Right kidney (tissue), 1 donor: ENCODE measurements around the gene M1AP.
"Not testable (repeated sequence)": the region's sequence is repeated elsewhere in the genome, so short reads cannot be mapped to it uniquely, and the experiment has no call there.

Source experiments
- DNase-seq: peaks from one replicate; pipeline ENCODE4 v3.0.0-alpha.2; 2016

Gene M1AP

GRCh38 chr2:74653985-74654882 lies 6.1 kb upstream of the M1AP start, which contains the start of gene SEMA4F:
Gene SEMA4F (plus strand): TSS chr2:74654247. CDS start chr2:74654377, 130 bp downstream.
- peak; percentile 91 for DNase-seq

- no peak for DNase-seq
Observed at GRCh38 chr2:74653589-74653984, 5.5 kb upstream of the M1AP start.

GRCh38 chr2:74646834-74647482 lies 1.2 kb downstream of the M1AP start:
- no peak for DNase-seq

GRCh38 chr2:74646201-74646600 lies 1.9 kb downstream of the M1AP start:
- no peak for DNase-seq

GRCh38 chr2:74645344-74645743 lies 2.8 kb downstream of the M1AP start:
- no peak for DNase-seq

- no peak for DNase-seq
Observed at GRCh38 chr2:74639550-74639949, 8.6 kb downstream of the M1AP start.

- DNase-seq: no peak
Observed at GRCh38 chr2:74632939-74633312, 15.2 kb downstream of the M1AP start.

GRCh38 chr2:74632209-74632938 lies 15.8 kb downstream of the M1AP start:
- no peak for DNase-seq

GRCh38 chr2:74630454-74630853 lies 17.7 kb downstream of the M1AP start:
- DNase-seq: not testable (repeated sequence)

- no peak for DNase-seq
Observed at GRCh38 chr2:74628538-74629105, 19.5 kb downstream of the M1AP start.

GRCh38 chr2:74625658-74626425 lies 22.3 kb downstream of the M1AP start:
- no peak for DNase-seq

GRCh38 chr2:74620671-74621070 lies 27.5 kb downstream of the M1AP start:
- no peak for DNase-seq

GRCh38 chr2:74619651-74620297 lies 28.4 kb downstream of the M1AP start:
- DNase-seq: no peak

- DNase-seq: no peak
Observed at GRCh38 chr2:74618410-74619083, 29.6 kb downstream of the M1AP start.

- DNase-seq: no peak
Observed at GRCh38 chr2:74617122-74617521, 31.0 kb downstream of the M1AP start.

GRCh38 chr2:74606927-74607326 lies 41.2 kb downstream of the M1AP start:
- DNase-seq: no peak

GRCh38 chr2:74603282-74604000 lies 44.7 kb downstream of the M1AP start:
- DNase-seq: no peak

- no peak for DNase-seq
Observed at GRCh38 chr2:74602586-74603281, 45.4 kb downstream of the M1AP start.

- DNase-seq: no peak
Observed at GRCh38 chr2:74599676-74600075, 48.5 kb downstream of the M1AP start.
